Keratinocyte (primary cell): Measurements from ENCODE around the gene PTPRN2. TPM values are rescaled to one million over a fixed set of nuclear protein-coding genes. Genes with fewer than 3 reads are reported as not detected.

Experiments used
- DNase-seq: peaks from one replicate; pipeline ENCODE4 v3.0.0-alpha.2; 2011; ENCODE audit warnings: low read depth, missing footprints, low spot score
- FAIRE-seq: peaks from 2 replicates; lab custom pipeline; 2011; peaks lifted over from hg19 to GRCh38; lab: Jason Lieb, UNC
- H2AFZ ChIP-seq: 2 replicates; pipeline ENCODE4 v1.6.0; 2012; ENCODE audit warnings: low read length, control low read depth, inconsistent platforms; ENCODE audit not compliant: control insufficient read depth
- H3K27ac ChIP-seq: 2 replicates; pipeline ENCODE4 v1.5.1; 2011; ENCODE audit warnings: low read length; ENCODE audit not compliant: control insufficient read depth, insufficient read depth
- H3K27me3 ChIP-seq: 3 replicates; pipeline ENCODE4 v1.6.0; 2011; ENCODE audit warnings: low read length; ENCODE audit not compliant: control insufficient read depth, insufficient read depth; ENCODE audit errors: extremely low read depth
- H3K36me3 ChIP-seq, 2 experiments: 2 replicates in 1 of 2; 3 replicates in 1 of 2; pipeline ENCODE4 v1.5.1; 2011; ENCODE audit warnings: low read length in 2 of 2, mild to moderate bottlenecking in 1 of 2; ENCODE audit not compliant: control insufficient read depth in 2 of 2, insufficient read depth in 2 of 2; ENCODE audit errors: extremely low read depth in 1 of 2
- H3K4me1 ChIP-seq: 3 replicates; pipeline ENCODE4 v1.5.1; 2011; ENCODE audit warnings: low read length; ENCODE audit not compliant: control insufficient read depth, insufficient read depth; ENCODE audit errors: extremely low read depth
- H3K4me2 ChIP-seq: 3 replicates; pipeline ENCODE4 v1.6.0; 2011; ENCODE audit warnings: low read depth, low read length; ENCODE audit not compliant: control insufficient read depth, insufficient read depth; ENCODE audit errors: extremely low read depth
- H3K4me3 ChIP-seq, 3 experiments: fragments of 200-600 bp in 1 of 3; sonication (generic) in 1 of 3; 2 replicates in 2 of 3; 3 replicates in 1 of 3; pipeline ENCODE4 v1.5.1; 2011 to 2016; ENCODE audit warnings: low read length in 3 of 3, mild to moderate bottlenecking in 3 of 3, control low read depth in 2 of 3, inconsistent platforms in 1 of 3, low read depth in 1 of 3, mixed read lengths in 1 of 3, mixed run types in 1 of 3, moderate library complexity in 1 of 3; ENCODE audit not compliant: control insufficient read depth in 2 of 3, insufficient read depth in 2 of 3; ENCODE audit errors: extremely low read depth in 1 of 3
- H3K79me2 ChIP-seq: 2 replicates; pipeline ENCODE4 v1.6.0; 2012; ENCODE audit warnings: low read length; ENCODE audit not compliant: control insufficient read depth, insufficient read depth
- H3K9ac ChIP-seq: 3 replicates; pipeline ENCODE4 v1.6.0; 2011; ENCODE audit warnings: low read length; ENCODE audit not compliant: control insufficient read depth, insufficient read depth; ENCODE audit errors: extremely low read depth
- H3K9me1 ChIP-seq: 3 replicates; pipeline ENCODE4 v1.6.0; 2011; ENCODE audit warnings: low read length; ENCODE audit not compliant: control insufficient read depth, insufficient read depth; ENCODE audit errors: extremely low read depth
- H3K9me3 ChIP-seq: 2 replicates; pipeline ENCODE4 v1.5.1; 2012; ENCODE audit warnings: low read depth, low read length; ENCODE audit not compliant: control insufficient read depth
- H4K20me1 ChIP-seq: 3 replicates; pipeline ENCODE4 v1.6.0; 2011; ENCODE audit warnings: low read length; ENCODE audit not compliant: control insufficient read depth, insufficient read depth; ENCODE audit errors: extremely low read depth
- CTCF ChIP-seq, 3 experiments: IDR thresholded peaks in 1 of 3; conservative IDR thresholded peaks in 1 of 3; optimal IDR thresholded peaks in 1 of 3; 2 replicates in 2 of 3; 3 replicates in 1 of 3; pipeline versions ENCODE3 to v1.5.1; 2011; ENCODE audit warnings: low read length in 3 of 3, mild to moderate bottlenecking in 3 of 3, moderate library complexity in 2 of 3, control low read depth in 1 of 3, inconsistent platforms in 1 of 3; ENCODE audit not compliant: insufficient read depth in 2 of 3; ENCODE audit errors: extremely low read depth in 1 of 3
- EZH2 ChIP-seq: IDR thresholded peaks from one replicate; pipeline ENCODE4 v1.6.1; 2012; ENCODE audit warnings: inconsistent platforms, mild to moderate bottlenecking, low read length, moderate library complexity
- dilution Hi-C: fragments of 300-500 bp; cut with MboI; formaldehyde crosslinking; loops from one replicate; pipeline ENCODE4 v1.7.0; 2020; ENCODE audit warnings: low sequenced_read_pairs; ENCODE audit not compliant: extremely low pct_ligation_motif_present
- polyA plus RNA-seq, 5 experiments: library from polyadenylated mRNA; depleted of rRNA in 3 of 5; stranded (reverse) in 3 of 5; stranded (forward) in 1 of 5; unstranded in 1 of 5; fragments of >200 nt; gene quantifications; 1 replicate in 1 of 5; 2 replicates in 3 of 5; 3 replicates in 1 of 5; pipeline versions ENCODE4 v1.2.1 to v1.2.3, GENCODE V29; 2011 to 2012; ENCODE audit warnings: missing spikeins in 2 of 5, low read depth in 1 of 5, low replicate concordance in 1 of 5

PTPRN2 gene
- polyA plus RNA-seq, 1 donor (not counting 4 experiments of a cell fraction or from before 2014, with no cell fraction given): not detected

- Histone ChIP-seq H3K9me3 (peaks cover 22% of the 10 kb centered on the region), H3K27ac (no peak overlapping the region)
- FAIRE-seq: no peak
Observed at GRCh38 chr7:158143196-158144120, 444.2 kb downstream of the PTPRN2 start.

GRCh38 chr7:158142657-158143056 is 445.0 kb downstream of the PTPRN2 start:
- dilution Hi-C loops: loop anchor here (25.0 kb wide), 1 partner anchor 95 kb away; no protein-coding TSS in a partner anchor
- H3K27me3 ChIP-seq: no peaks in the 10 kb centered on the region
- H4K20me1 ChIP-seq: no peaks in the 10 kb centered on the region
- H3K79me2 ChIP-seq: no peaks in the 10 kb centered on the region
- no peak for DNase-seq
- H3K4me2 ChIP-seq: no peak overlapping the region
- FAIRE-seq: no peak
- H3K4me3 ChIP-seq: no peak overlapping the region
- peaks cover 20% of the 10 kb centered on the region for H3K9me3 ChIP-seq
- no peak overlapping the region for H3K27ac ChIP-seq
- no peak for TF ChIP-seq CTCF (optimal IDR thresholded peaks at IDR 0.05 in 1 of 3, IDR thresholded peaks at IDR 0.05 in 1 of 3, conservative IDR thresholded peaks at IDR 0.05 in 1 of 3; ENCODE audit: extremely low read depth in 1 of 3, insufficient read depth in 2 of 3, low read length in 3 of 3)
- TF ChIP-seq EZH2: no peak
- no peaks in the 10 kb centered on the region for H3K36me3 ChIP-seq
- no peak overlapping the region for H3K9ac ChIP-seq
- H3K9me1 ChIP-seq: no peaks in the 10 kb centered on the region
- no peak overlapping the region for H2AFZ ChIP-seq
- H3K4me1 ChIP-seq: no peaks in the 10 kb centered on the region

More at GRCh38 chr7:158143196-158144120, 444.2 kb downstream of the PTPRN2 start:
- TF ChIP-seq EZH2 (no peak), CTCF (optimal IDR thresholded peaks at IDR 0.05 in 1 of 3, IDR thresholded peaks at IDR 0.05 in 1 of 3, conservative IDR thresholded peaks at IDR 0.05 in 1 of 3; ENCODE audit: extremely low read depth in 1 of 3, insufficient read depth in 2 of 3, low read length in 3 of 3) (no peak)
- Histone ChIP-seq H3K79me2 (no peaks in the 10 kb centered on the region), H3K27me3 (no peaks in the 10 kb centered on the region), H3K9ac (no peak overlapping the region), H3K4me2 (no peak overlapping the region), H3K36me3 (no peaks in the 10 kb centered on the region), H3K9me1 (no peaks in the 10 kb centered on the region), H3K4me3 (no peak overlapping the region), H3K4me1 (no peaks in the 10 kb centered on the region), H2AFZ (no peak overlapping the region), H4K20me1 (no peaks in the 10 kb centered on the region)
- DNase-seq: no peak
- dilution Hi-C loops: loop anchor here (25.0 kb wide), 1 partner anchor 94 kb away; no protein-coding TSS in a partner anchor
